Endothelial cell of umbilical vein (primary cell): Measurements from ENCODE around the gene HLA-F. TPM values are rescaled to one million over a fixed set of nuclear protein-coding genes. Genes with fewer than 3 reads are reported as not detected.

Experiments
- BruUV-seq: library from RNA; stranded (reverse); fragments of 400-500 nt; replicated peaks from 2 replicates; lab custom pipeline; 2021; lab: Mats Ljungman, UMichigan
- CTCF ChIA-PET: fragments of 300-600, 350-600 bp; sonication (Branson Sonifier 250); formaldehyde crosslinking; loops from one replicate; lab custom pipeline; 2021; ENCODE audit warnings: antibody characterized with exemption, inconsistent platforms; lab: Charles Lee
- POLR2A ChIA-PET: fragments of 300-600, 350-600 bp; sonication (Branson Sonifier 250); formaldehyde crosslinking; loops from one replicate; lab custom pipeline; 2021; ENCODE audit warnings: antibody characterized with exemption, inconsistent platforms; lab: Charles Lee
- DNase-seq: peaks from one replicate; pipeline ENCODE4 v3.0.0-alpha.2; 2011; ENCODE audit warnings: low read depth, low spot score
- FAIRE-seq: peaks from 2 replicates; lab custom pipeline; 2011; peaks lifted over from hg19 to GRCh38; lab: Jason Lieb, UNC
- H2AFZ ChIP-seq: 2 replicates; pipeline ENCODE4 v1.6.0; 2012; ENCODE audit warnings: low read depth, low read length, control low read depth, inconsistent platforms
- H3K27ac ChIP-seq: 2 replicates; pipeline ENCODE4 v1.5.1; 2011; ENCODE audit warnings: low read depth, mild to moderate bottlenecking, control low read depth, low read length, moderate library complexity; ENCODE audit not compliant: insufficient read depth
- H3K27me3 ChIP-seq, 2 experiments: 2 replicates each; pipeline versions ENCODE4 v1.6.0 to v1.6.1; 2011; ENCODE audit warnings: low read length in 2 of 2, mixed read lengths in 1 of 2; ENCODE audit not compliant: control insufficient read depth in 2 of 2, insufficient read depth in 2 of 2
- H3K36me3 ChIP-seq, 2 experiments: 2 replicates in 1 of 2; 3 replicates in 1 of 2; pipeline ENCODE4 v1.5.1; 2011; ENCODE audit warnings: low read length in 2 of 2, mild to moderate bottlenecking in 1 of 2, moderate library complexity in 1 of 2; ENCODE audit not compliant: control insufficient read depth in 2 of 2, insufficient read depth in 2 of 2; ENCODE audit errors: extremely low read depth in 1 of 2
- H3K4me1 ChIP-seq: 3 replicates; pipeline ENCODE4 v1.5.1; 2011; ENCODE audit warnings: mild to moderate bottlenecking, low read length; ENCODE audit not compliant: control insufficient read depth, insufficient read depth; ENCODE audit errors: extremely low read depth
- H3K4me2 ChIP-seq: 2 replicates; pipeline ENCODE4 v1.6.1; 2011; ENCODE audit warnings: low read length, control low read depth, mixed read lengths; ENCODE audit not compliant: insufficient read depth
- H3K4me3 ChIP-seq, 3 experiments: fragments of 200-600 bp in 1 of 3; sonication (generic), shearing (Covaris generic) in 1 of 3; replicated peaks in 1 of 3; 2 replicates each; pipeline ENCODE4 v1.5.1; 2011 to 2016; ENCODE audit warnings: control low read depth in 3 of 3, low read length in 3 of 3, mild to moderate bottlenecking in 2 of 3, inconsistent platforms in 1 of 3, low read depth in 1 of 3, moderate library complexity in 1 of 3; ENCODE audit not compliant: insufficient read depth in 1 of 3
- H3K79me2 ChIP-seq: 2 replicates; pipeline ENCODE4 v1.6.0; 2012; ENCODE audit warnings: low read length, inconsistent platforms; ENCODE audit not compliant: control insufficient read depth, insufficient read depth
- H3K9ac ChIP-seq: replicated peaks from 2 replicates; pipeline ENCODE3; 2011; ENCODE audit warnings: low read length, control low read depth; ENCODE audit not compliant: insufficient read depth; ENCODE audit errors: extremely low read depth
- H3K9me1 ChIP-seq: replicated peaks from 3 replicates; pipeline ENCODE4 v1.6.0; 2011; ENCODE audit warnings: mild to moderate bottlenecking, low read length; ENCODE audit not compliant: control insufficient read depth, insufficient read depth; ENCODE audit errors: extremely low read depth
- H3K9me3 ChIP-seq: replicated peaks from 2 replicates; pipeline ENCODE4 v1.5.1; 2012; ENCODE audit warnings: low read length, inconsistent platforms; ENCODE audit not compliant: control insufficient read depth, insufficient read depth
- H4K20me1 ChIP-seq: replicated peaks from 2 replicates; pipeline ENCODE3; 2011; ENCODE audit warnings: mild to moderate bottlenecking, low read length; ENCODE audit not compliant: control insufficient read depth, insufficient read depth; ENCODE audit errors: extremely low read depth
- CTCF ChIP-seq, 2 donors: IDR thresholded peaks; 1 replicate in 1 of 2; 2 replicates in 1 of 2; pipeline ENCODE4 v1.5.1; 2011; ENCODE audit warnings: low read length in 2 of 2, mild to moderate bottlenecking in 2 of 2, moderate library complexity in 2 of 2, control low read depth in 1 of 2, inconsistent platforms in 1 of 2, low read depth in 1 of 2; ENCODE audit not compliant: insufficient read depth in 1 of 2; ENCODE audit errors: extremely low read depth in 1 of 2
- EZH2 ChIP-seq: IDR thresholded peaks from 2 replicates; pipeline ENCODE4 v1.6.1; 2012; ENCODE audit warnings: borderline replicate concordance, low read depth, mild to moderate bottlenecking, moderate library complexity, low read length, inconsistent platforms; ENCODE audit not compliant: severe bottlenecking
- FOS ChIP-seq: IDR thresholded peaks from 2 replicates; pipeline ENCODE4 v1.6.1; 2011; ENCODE audit warnings: mild to moderate bottlenecking, low read length, moderate library complexity, borderline replicate concordance; ENCODE audit not compliant: insufficient read depth
- GATA2 ChIP-seq: IDR thresholded peaks from 2 replicates; pipeline ENCODE4 v1.7.0; 2011; ENCODE audit warnings: low read depth, mild to moderate bottlenecking, moderate library complexity, mixed read lengths, low read length; ENCODE audit not compliant: insufficient read length, insufficient read depth
- JUN ChIP-seq: IDR thresholded peaks from 2 replicates; pipeline ENCODE4 v1.6.1; 2011; ENCODE audit warnings: borderline replicate concordance, low read depth; ENCODE audit not compliant: insufficient read length, insufficient read depth
- MAX ChIP-seq: IDR thresholded peaks from 2 replicates; pipeline ENCODE4 v1.6.1; 2011; ENCODE audit not compliant: insufficient read depth, insufficient read length
- MYC ChIP-seq: IDR thresholded peaks from one replicate; pipeline ENCODE4 v1.6.1; 2011; ENCODE audit warnings: mild to moderate bottlenecking, low read depth, low read length
- POLR2A ChIP-seq: IDR thresholded peaks from 2 replicates; pipeline ENCODE4 v1.6.1; 2012; ENCODE audit warnings: low read depth, mild to moderate bottlenecking, control low read depth, low read length
- POLR2AphosphoS5 ChIP-seq: IDR thresholded peaks from 2 replicates; pipeline ENCODE4 v1.6.1; 2012; ENCODE audit warnings: low read depth, mild to moderate bottlenecking, control low read depth, low read length, moderate library complexity; ENCODE audit not compliant: insufficient read depth
- dilution Hi-C: fragments of 300-500 bp; cut with MboI; formaldehyde crosslinking; loops from one replicate; pipeline ENCODE4 v1.15.0; 2019; ENCODE audit warnings: low sequenced_read_pairs; ENCODE audit not compliant: extremely low pct_ligation_motif_present
- intact Hi-C: fragments of 100-400 bp; cut with micrococcal nuclease; formaldehyde crosslinking; loops from one replicate; pipeline ENCODE4 v1.10.0; 2022
- polyA plus RNA-seq, 4 experiments: library from polyadenylated mRNA; depleted of rRNA in 3 of 4; stranded (reverse) in 3 of 4; unstranded in 1 of 4; fragments of >200 nt; gene quantifications; 2 replicates each; pipeline versions ENCODE4 v1.2.1 to v1.2.3, GENCODE V29; 2011 to 2012; ENCODE audit warnings: missing spikeins in 1 of 4
- total RNA-seq: library from RNA; stranded (reverse); gene quantifications from 2 replicates; pipeline ENCODE4 v1.2.3, GENCODE V29; 2021

Gene HLA-F
- total and polyA plus RNA-seq, 2 donors (not counting 3 experiments of a cell fraction or from before 2014, with no cell fraction given): 1.5 to 1.6 TPM

- BruUV-seq: no TSS peak
- H3K79me2 ChIP-seq: no peaks in the 10 kb centered on the region
- no peak for TF ChIP-seq FOS
- no peak for TF ChIP-seq MAX
- no peak for TF ChIP-seq CTCF (IDR thresholded peaks at IDR 0.05; ENCODE audit: extremely low read depth in 1 of 2, insufficient read depth in 1 of 2, low read depth in 1 of 2, low read length in 2 of 2)
- no peak for TF ChIP-seq JUN
- TF ChIP-seq POLR2AphosphoS5: no peak
- no peak for TF ChIP-seq POLR2A
- no peak for TF ChIP-seq EZH2
- no peak for TF ChIP-seq GATA2
- TF ChIP-seq MYC: no peak
- intact Hi-C loops (no loop called here), dilution Hi-C loops (no loop called here)
- no peak for DNase-seq
- H3K27me3 ChIP-seq: peaks cover 16 to 32% of the 10 kb centered on the region in 2 experiments
- no peaks in the 10 kb centered on the region for H3K4me1 ChIP-seq
- H2AFZ ChIP-seq: no peak overlapping the region
- no peaks in the 10 kb centered on the region for H3K9me3 ChIP-seq
- H3K27ac ChIP-seq: no peak overlapping the region
- ChIA-PET POLR2A (no interaction called here), CTCF (no interaction called here)
- no peak overlapping the region for H3K4me3 ChIP-seq
- no peak overlapping the region for H3K9ac ChIP-seq
- no peaks in the 10 kb centered on the region for H4K20me1 ChIP-seq
- H3K36me3 ChIP-seq: no peaks in the 10 kb centered on the region
- H3K4me2 ChIP-seq: no peak overlapping the region
- H3K9me1 ChIP-seq: no peaks in the 10 kb centered on the region
- FAIRE-seq: no peak
Measured at GRCh38 chr6:29720863-29721262, 2.4 kb upstream of the HLA-F start.
